Upper lobe of left lung (tissue), 4 donors: ENCODE results near the gene COG5.

ENCODE experiments used
- CTCF ChIP-seq, 6 experiments: fragments of 450-650 bp in 4 of 6; fragments of 200-600 bp in 2 of 6; sonication (generic) in 2 of 6; IDR thresholded peaks; one replicate each; pipeline ENCODE4 v1.5.1; 2016 to 2019; ENCODE audit warnings: antibody characterized with exemption in 6 of 6
- POLR2A ChIP-seq, 4 donors: fragments of 450-650 bp; IDR thresholded peaks; one replicate each; pipeline ENCODE4 v1.5.1; 2016 to 2017; ENCODE audit warnings: antibody characterized with exemption in 4 of 4, mild to moderate bottlenecking in 2 of 4

- TF ChIP-seq CTCF (IDR thresholded peaks at IDR 0.05) (no peak), POLR2A (IDR thresholded peaks at IDR 0.05) (no peak)
Observed at GRCh38 chr7:107326061-107326460, 237.7 kb downstream of the COG5 start.
